Panc1 (cell line): Measurements from ENCODE around the gene RBMS3.

Experiments used
- CTCF ChIP-seq: fragments of 450-650 bp; IDR thresholded peaks from 2 replicates; pipeline ENCODE4 v1.5.1; 2017; ENCODE audit warnings: mild to moderate bottlenecking
- POLR2AphosphoS5 ChIP-seq: IDR thresholded peaks from 2 replicates; pipeline ENCODE4 v1.6.1; 2012; ENCODE audit warnings: mild to moderate bottlenecking, low read depth, low read length, moderate library complexity

- TF ChIP-seq CTCF (no peak), POLR2AphosphoS5 (no peak)
Measured at GRCh38 chr3:29277249-29277648, 3.6 kb upstream of the RBMS3 start.
